Liver (tissue), 9 donors: ENCODE measurements around the gene SPAG8. TPM values are rescaled to one million over a fixed set of nuclear protein-coding genes. Genes with fewer than 3 reads are reported as not detected.

Source experiments
- DNase-seq: peaks from one replicate; pipeline ENCODE4 v3.0.0-alpha.2; 2017; ENCODE audit warnings: low spot score
- H3K27ac ChIP-seq, 2 donors: one replicate each; pipeline ENCODE4 v1.7.0; 2013; ENCODE audit warnings: inconsistent platforms in 2 of 2, low read length in 2 of 2, control low read depth in 1 of 2, low read depth in 1 of 2, mild to moderate bottlenecking in 1 of 2
- H3K27me3 ChIP-seq, 4 donors: one replicate each; pipeline versions ENCODE4 v1.6.1 to v1.7.0; 2013; ENCODE audit warnings: low read length in 3 of 4, inconsistent platforms in 1 of 4, mild to moderate bottlenecking in 1 of 4, moderate library complexity in 1 of 4; ENCODE audit not compliant: control insufficient read depth in 4 of 4, insufficient read depth in 4 of 4
- H3K36me3 ChIP-seq, 4 donors: one replicate each; pipeline versions ENCODE4 v1.6.1 to v1.7.0; 2013; ENCODE audit warnings: low read length in 3 of 4, mild to moderate bottlenecking in 3 of 4, low read depth in 1 of 4, moderate library complexity in 1 of 4; ENCODE audit not compliant: control insufficient read depth in 4 of 4, insufficient read depth in 3 of 4
- H3K4me1 ChIP-seq, 4 donors: one replicate each; pipeline versions ENCODE4 v1.6.1 to v1.7.0; 2013; ENCODE audit warnings: low read length in 3 of 4, mild to moderate bottlenecking in 3 of 4, moderate library complexity in 1 of 4; ENCODE audit not compliant: control insufficient read depth in 4 of 4, insufficient read depth in 4 of 4
- H3K4me3 ChIP-seq, 3 donors: one replicate each; pipeline versions ENCODE4 v1.6.1 to v1.7.0; 2013; ENCODE audit warnings: low read length in 3 of 3, control low read depth in 1 of 3, low read depth in 1 of 3, mild to moderate bottlenecking in 1 of 3
- H3K9ac ChIP-seq, 2 donors: one replicate each; pipeline ENCODE4 v1.7.0; 2013; ENCODE audit warnings: low read length in 2 of 2, mild to moderate bottlenecking in 2 of 2, moderate library complexity in 2 of 2, control low read depth in 1 of 2, low read depth in 1 of 2
- H3K9me3 ChIP-seq, 4 donors: one replicate each; pipeline versions ENCODE4 v1.6.1 to v1.7.0; 2013; ENCODE audit warnings: low read length in 3 of 4; ENCODE audit not compliant: control insufficient read depth in 4 of 4
- FOXA1 ChIP-seq: IDR thresholded peaks from 2 replicates; pipeline ENCODE4 v1.6.1; 2016; ENCODE audit warnings: antibody characterized with exemption
- GABPA ChIP-seq, 2 donors: IDR thresholded peaks in 1 of 2; conservative IDR thresholded peaks in 1 of 2; 2 replicates each; pipeline ENCODE4 v1.6.1; 2016; ENCODE audit warnings: antibody characterized with exemption in 2 of 2, mild to moderate bottlenecking in 1 of 2, moderate library complexity in 1 of 2
- HNF4A ChIP-seq, 2 donors: conservative IDR thresholded peaks; 2 replicates each; pipeline ENCODE4 v1.6.1; 2016; ENCODE audit warnings: antibody characterized with exemption in 2 of 2, mild to moderate bottlenecking in 2 of 2
- HNF4G ChIP-seq: IDR thresholded peaks from 2 replicates; pipeline ENCODE4 v1.6.1; 2016; ENCODE audit warnings: antibody characterized with exemption
- JUND ChIP-seq, 2 donors: IDR thresholded peaks; 2 replicates each; pipeline ENCODE4 v1.6.1; 2016; ENCODE audit warnings: antibody characterized with exemption in 2 of 2
- NR2F2 ChIP-seq: IDR thresholded peaks from 2 replicates; pipeline ENCODE4 v1.6.1; 2016; ENCODE audit warnings: antibody characterized with exemption
- RAD21 ChIP-seq, 2 donors: IDR thresholded peaks; 2 replicates each; pipeline ENCODE4 v1.6.1; 2016; ENCODE audit warnings: antibody characterized with exemption in 2 of 2, mild to moderate bottlenecking in 2 of 2
- RXRA ChIP-seq, 2 donors: IDR thresholded peaks; 2 replicates each; pipeline ENCODE4 v1.6.1; 2017 to 2018; ENCODE audit warnings: antibody characterized with exemption in 2 of 2, mild to moderate bottlenecking in 1 of 2
- SP1 ChIP-seq: IDR thresholded peaks from 2 replicates; pipeline ENCODE4 v1.6.1; 2018; ENCODE audit warnings: antibody characterized with exemption, mild to moderate bottlenecking
- TAF1 ChIP-seq: conservative IDR thresholded peaks from 2 replicates; pipeline ENCODE4 v1.6.1; 2016; ENCODE audit warnings: antibody characterized with exemption, mild to moderate bottlenecking
- YY1 ChIP-seq: IDR thresholded peaks from 2 replicates; pipeline ENCODE4 v1.6.1; 2016; ENCODE audit warnings: antibody characterized with exemption, mild to moderate bottlenecking
- polyA plus RNA-seq, 2 donors: library from polyadenylated mRNA; stranded (reverse) in 1 of 2; unstranded in 1 of 2; fragments of 200-250 nt in 1 of 2; fragments of >200 nt in 1 of 2; fragmentation: Nextera tagmentation in 1 of 2; extraction: Ambion mirVana in 1 of 2; gene quantifications; one replicate each; pipeline versions ENCODE4 v1.2.1 to v1.2.3, GENCODE V29; 2013 to 2015
- total RNA-seq, 2 donors: library from RNA; depleted of rRNA; stranded (reverse); fragments of >200 nt; gene quantifications; one replicate each; pipeline ENCODE4 v1.2.3, GENCODE V29; 2014
- TF ChIP-seq, protein P1 (sequence below): IDR thresholded peaks from 2 replicates; pipeline ENCODE4 v1.6.1; 2016; ENCODE audit warnings: antibody characterized with exemption
- TF ChIP-seq, protein P2 (sequence below): fragments of 150-350 bp; IDR thresholded peaks from 2 replicates; pipeline ENCODE4 v1.5.1; 2017; ENCODE audit warnings: improper control_type of control experiment, low read depth, low read length; ENCODE audit not compliant: missing input control
- TF ChIP-seq, protein P3 (sequence below): IDR thresholded peaks from 2 replicates; pipeline ENCODE4 v1.6.1; 2016; ENCODE audit warnings: antibody characterized with exemption, mild to moderate bottlenecking
- TF ChIP-seq, protein P4 (sequence below): IDR thresholded peaks from 2 replicates; pipeline ENCODE4 v1.6.1; 2016; ENCODE audit warnings: antibody characterized with exemption
- TF ChIP-seq, protein P5 (sequence below): IDR thresholded peaks from 2 replicates; pipeline ENCODE4 v1.6.1; 2016; ENCODE audit warnings: antibody characterized with exemption
- donor health status: healthy.
- donor health status: healthy.
- donor health status: healthy.
- donor health status: healthy.
- donor health status: healthy.

SPAG8 gene
- total and polyA plus RNA-seq, 4 donors = 0.14 to 0.56 (median 0.19) TPM

DNA sequence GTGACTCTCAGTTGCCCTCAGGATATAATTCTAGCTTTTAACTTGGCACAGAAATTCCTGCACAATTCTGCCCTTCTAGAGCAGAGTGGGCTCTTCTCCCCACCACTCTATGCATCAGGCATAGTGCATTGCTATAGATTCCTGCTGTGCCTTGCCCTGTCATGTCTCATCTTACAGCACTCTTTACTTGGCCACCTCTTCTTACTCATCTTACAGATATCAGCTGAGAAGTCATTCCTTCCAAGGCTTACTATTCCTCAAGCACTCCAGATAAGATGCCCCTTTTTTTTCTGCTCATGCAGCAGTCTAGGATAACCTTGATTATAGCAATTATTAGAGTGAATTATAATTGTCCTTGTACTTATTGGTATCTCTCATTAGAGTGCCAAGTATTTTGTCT lies 10.9 kb upstream of the SPAG8 start (continued):
- TF ChIP-seq, protein P1, sequence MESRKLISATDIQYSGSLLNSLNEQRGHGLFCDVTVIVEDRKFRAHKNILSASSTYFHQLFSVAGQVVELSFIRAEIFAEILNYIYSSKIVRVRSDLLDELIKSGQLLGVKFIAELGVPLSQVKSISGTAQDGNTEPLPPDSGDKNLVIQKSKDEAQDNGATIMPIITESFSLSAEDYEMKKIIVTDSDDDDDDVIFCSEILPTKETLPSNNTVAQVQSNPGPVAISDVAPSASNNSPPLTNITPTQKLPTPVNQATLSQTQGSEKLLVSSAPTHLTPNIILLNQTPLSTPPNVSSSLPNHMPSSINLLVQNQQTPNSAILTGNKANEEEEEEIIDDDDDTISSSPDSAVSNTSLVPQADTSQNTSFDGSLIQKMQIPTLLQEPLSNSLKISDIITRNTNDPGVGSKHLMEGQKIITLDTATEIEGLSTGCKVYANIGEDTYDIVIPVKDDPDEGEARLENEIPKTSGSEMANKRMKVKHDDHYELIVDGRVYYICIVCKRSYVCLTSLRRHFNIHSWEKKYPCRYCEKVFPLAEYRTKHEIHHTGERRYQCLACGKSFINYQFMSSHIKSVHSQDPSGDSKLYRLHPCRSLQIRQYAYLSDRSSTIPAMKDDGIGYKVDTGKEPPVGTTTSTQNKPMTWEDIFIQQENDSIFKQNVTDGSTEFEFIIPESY = no peak
- TF ChIP-seq, protein P2, sequence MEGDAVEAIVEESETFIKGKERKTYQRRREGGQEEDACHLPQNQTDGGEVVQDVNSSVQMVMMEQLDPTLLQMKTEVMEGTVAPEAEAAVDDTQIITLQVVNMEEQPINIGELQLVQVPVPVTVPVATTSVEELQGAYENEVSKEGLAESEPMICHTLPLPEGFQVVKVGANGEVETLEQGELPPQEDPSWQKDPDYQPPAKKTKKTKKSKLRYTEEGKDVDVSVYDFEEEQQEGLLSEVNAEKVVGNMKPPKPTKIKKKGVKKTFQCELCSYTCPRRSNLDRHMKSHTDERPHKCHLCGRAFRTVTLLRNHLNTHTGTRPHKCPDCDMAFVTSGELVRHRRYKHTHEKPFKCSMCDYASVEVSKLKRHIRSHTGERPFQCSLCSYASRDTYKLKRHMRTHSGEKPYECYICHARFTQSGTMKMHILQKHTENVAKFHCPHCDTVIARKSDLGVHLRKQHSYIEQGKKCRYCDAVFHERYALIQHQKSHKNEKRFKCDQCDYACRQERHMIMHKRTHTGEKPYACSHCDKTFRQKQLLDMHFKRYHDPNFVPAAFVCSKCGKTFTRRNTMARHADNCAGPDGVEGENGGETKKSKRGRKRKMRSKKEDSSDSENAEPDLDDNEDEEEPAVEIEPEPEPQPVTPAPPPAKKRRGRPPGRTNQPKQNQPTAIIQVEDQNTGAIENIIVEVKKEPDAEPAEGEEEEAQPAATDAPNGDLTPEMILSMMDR = no peak
- no peak for TF ChIP-seq RXRA (IDR thresholded peaks at IDR 0.05)

DNA sequence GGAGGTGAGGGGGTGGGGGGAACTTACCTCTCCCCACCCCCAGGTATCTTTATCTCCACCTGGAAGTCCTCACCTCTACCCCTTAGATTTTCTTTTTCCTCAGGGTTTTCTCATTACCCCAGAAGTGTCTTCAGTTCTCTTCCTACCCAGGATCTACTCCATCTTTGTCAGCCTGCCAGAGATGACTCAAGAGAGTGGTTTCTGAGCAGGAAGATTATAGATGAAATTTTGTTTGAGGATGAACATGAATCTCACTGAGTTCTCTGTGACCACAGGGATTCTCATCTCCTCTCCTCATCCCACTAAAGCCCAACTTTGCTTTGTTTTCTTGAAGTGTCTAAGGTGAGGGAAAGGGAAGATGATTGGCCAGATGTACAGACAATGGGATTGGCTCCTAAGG lies 8.0 kb upstream of the SPAG8 start:
- TF ChIP-seq JUND (IDR thresholded peaks at IDR 0.05) (no peak), YY1 (no peak), HNF4A (conservative IDR thresholded peaks at IDR 0.05) (no peak), SP1 (no peak), HNF4G (no peak), TAF1 (no peak), RAD21 (IDR thresholded peaks at IDR 0.05) (no peak), FOXA1 (no peak), NR2F2 (no peak), GABPA (IDR thresholded peaks at IDR 0.05 in 1 of 2, conservative IDR thresholded peaks at IDR 0.05 in 1 of 2) (no peak), RXRA (IDR thresholded peaks at IDR 0.05) (no peak)
- TF ChIP-seq, protein P3, sequence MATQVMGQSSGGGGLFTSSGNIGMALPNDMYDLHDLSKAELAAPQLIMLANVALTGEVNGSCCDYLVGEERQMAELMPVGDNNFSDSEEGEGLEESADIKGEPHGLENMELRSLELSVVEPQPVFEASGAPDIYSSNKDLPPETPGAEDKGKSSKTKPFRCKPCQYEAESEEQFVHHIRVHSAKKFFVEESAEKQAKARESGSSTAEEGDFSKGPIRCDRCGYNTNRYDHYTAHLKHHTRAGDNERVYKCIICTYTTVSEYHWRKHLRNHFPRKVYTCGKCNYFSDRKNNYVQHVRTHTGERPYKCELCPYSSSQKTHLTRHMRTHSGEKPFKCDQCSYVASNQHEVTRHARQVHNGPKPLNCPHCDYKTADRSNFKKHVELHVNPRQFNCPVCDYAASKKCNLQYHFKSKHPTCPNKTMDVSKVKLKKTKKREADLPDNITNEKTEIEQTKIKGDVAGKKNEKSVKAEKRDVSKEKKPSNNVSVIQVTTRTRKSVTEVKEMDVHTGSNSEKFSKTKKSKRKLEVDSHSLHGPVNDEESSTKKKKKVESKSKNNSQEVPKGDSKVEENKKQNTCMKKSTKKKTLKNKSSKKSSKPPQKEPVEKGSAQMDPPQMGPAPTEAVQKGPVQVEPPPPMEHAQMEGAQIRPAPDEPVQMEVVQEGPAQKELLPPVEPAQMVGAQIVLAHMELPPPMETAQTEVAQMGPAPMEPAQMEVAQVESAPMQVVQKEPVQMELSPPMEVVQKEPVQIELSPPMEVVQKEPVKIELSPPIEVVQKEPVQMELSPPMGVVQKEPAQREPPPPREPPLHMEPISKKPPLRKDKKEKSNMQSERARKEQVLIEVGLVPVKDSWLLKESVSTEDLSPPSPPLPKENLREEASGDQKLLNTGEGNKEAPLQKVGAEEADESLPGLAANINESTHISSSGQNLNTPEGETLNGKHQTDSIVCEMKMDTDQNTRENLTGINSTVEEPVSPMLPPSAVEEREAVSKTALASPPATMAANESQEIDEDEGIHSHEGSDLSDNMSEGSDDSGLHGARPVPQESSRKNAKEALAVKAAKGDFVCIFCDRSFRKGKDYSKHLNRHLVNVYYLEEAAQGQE = no peak
- TF ChIP-seq, protein P2 = no peak
- TF ChIP-seq, protein P4, sequence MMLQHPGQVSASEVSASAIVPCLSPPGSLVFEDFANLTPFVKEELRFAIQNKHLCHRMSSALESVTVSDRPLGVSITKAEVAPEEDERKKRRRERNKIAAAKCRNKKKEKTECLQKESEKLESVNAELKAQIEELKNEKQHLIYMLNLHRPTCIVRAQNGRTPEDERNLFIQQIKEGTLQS = no peak
- TF ChIP-seq, protein P1 = no peak
- TF ChIP-seq, protein P5, sequence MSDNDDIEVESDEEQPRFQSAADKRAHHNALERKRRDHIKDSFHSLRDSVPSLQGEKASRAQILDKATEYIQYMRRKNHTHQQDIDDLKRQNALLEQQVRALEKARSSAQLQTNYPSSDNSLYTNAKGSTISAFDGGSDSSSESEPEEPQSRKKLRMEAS = no peak
- H3K27ac ChIP-seq = no peak overlapping the region
- DNase-seq = no peak
- peaks cover 0 to 6% (median 3%) of the 10 kb centered on the region in 4 donors for H3K4me1 ChIP-seq
- H3K4me3 ChIP-seq = no peak overlapping the region
- no peaks in the 10 kb centered on the region for H3K36me3 ChIP-seq
- no peaks in the 10 kb centered on the region for H3K27me3 ChIP-seq
- H3K9me3 ChIP-seq = no peaks in the 10 kb centered on the region
- H3K9ac ChIP-seq = no peak overlapping the region
